Mesenchymal stem cell (in vitro differentiated cells and primary cell): ENCODE results near the gene OTX2.

Experiments
- DNase-seq: peaks from one replicate; pipeline ENCODE4 v3.0.0-alpha.2; 2013
- H2AFZ ChIP-seq: one replicate; pipeline ENCODE4 v1.6.1; 2013; ENCODE audit warnings: low read depth, mild to moderate bottlenecking, control low read depth, inconsistent platforms, low read length, moderate library complexity
- H2AK5ac ChIP-seq: 2 replicates; pipeline ENCODE4 v1.6.1; 2013; ENCODE audit warnings: low read length, moderate library complexity, mild to moderate bottlenecking, inconsistent platforms; ENCODE audit not compliant: severe bottlenecking
- H2BK120ac ChIP-seq: one replicate; pipeline ENCODE4 v1.6.1; 2013; ENCODE audit warnings: low read depth, mild to moderate bottlenecking, inconsistent platforms, low read length, moderate library complexity
- H2BK12ac ChIP-seq, 2 experiments: one replicate each; pipeline ENCODE4 v1.6.1; 2013; ENCODE audit warnings: inconsistent platforms in 2 of 2, low read length in 2 of 2, mild to moderate bottlenecking in 2 of 2, moderate library complexity in 2 of 2, control low read depth in 1 of 2
- H2BK15ac ChIP-seq: one replicate; pipeline ENCODE4 v1.6.1; 2013; ENCODE audit warnings: mild to moderate bottlenecking, low read depth, inconsistent platforms; ENCODE audit not compliant: poor library complexity, severe bottlenecking
- H2BK5ac ChIP-seq: 2 replicates; pipeline ENCODE4 v1.6.1; 2013; ENCODE audit warnings: low read depth, mild to moderate bottlenecking, low read length, control low read depth, inconsistent platforms; ENCODE audit not compliant: poor library complexity, severe bottlenecking
- H3K14ac ChIP-seq, 2 experiments: one replicate each; pipeline ENCODE4 v1.6.1; 2013; ENCODE audit warnings: inconsistent platforms in 2 of 2, low read length in 2 of 2, control low read depth in 1 of 2, mild to moderate bottlenecking in 1 of 2, moderate library complexity in 1 of 2
- H3K18ac ChIP-seq, 2 experiments: one replicate each; pipeline ENCODE4 v1.6.1; 2013; ENCODE audit warnings: inconsistent platforms in 2 of 2, low read length in 2 of 2, control low read depth in 1 of 2, low read depth in 1 of 2, mild to moderate bottlenecking in 1 of 2
- H3K23ac ChIP-seq, 2 experiments: one replicate each; pipeline ENCODE4 v1.6.1; 2013; ENCODE audit warnings: inconsistent platforms in 2 of 2, low read length in 2 of 2, mild to moderate bottlenecking in 2 of 2, moderate library complexity in 2 of 2, control low read depth in 1 of 2
- H3K27ac ChIP-seq: 2 replicates; pipeline ENCODE4 v1.5.1; 2013; ENCODE audit warnings: mild to moderate bottlenecking, moderate library complexity, low read length, control low read depth, inconsistent platforms; ENCODE audit not compliant: poor library complexity, severe bottlenecking
- H3K27me3 ChIP-seq, 2 experiments: 2 replicates each; pipeline versions ENCODE4 v1.6.1 to v1.7.0; 2013; ENCODE audit warnings: low read length in 2 of 2, mild to moderate bottlenecking in 2 of 2, moderate library complexity in 2 of 2, control low read depth in 1 of 2, inconsistent platforms in 1 of 2; ENCODE audit not compliant: control insufficient read depth in 1 of 2, insufficient read depth in 1 of 2
- H3K36me3 ChIP-seq, 2 experiments: 2 replicates each; pipeline versions ENCODE4 v1.6.1 to v1.7.0; 2013; ENCODE audit warnings: low read length in 2 of 2, control low read depth in 1 of 2, inconsistent platforms in 1 of 2, low read depth in 1 of 2, mild to moderate bottlenecking in 1 of 2; ENCODE audit not compliant: insufficient read depth in 2 of 2, control insufficient read depth in 1 of 2
- H3K4ac ChIP-seq, 2 experiments: one replicate each; pipeline ENCODE4 v1.6.1; 2013; ENCODE audit warnings: inconsistent platforms in 2 of 2, low read length in 2 of 2, mild to moderate bottlenecking in 2 of 2, moderate library complexity in 2 of 2, control low read depth in 1 of 2, low read depth in 1 of 2
- H3K4me1 ChIP-seq: 2 replicates; pipeline ENCODE4 v1.6.1; 2013; ENCODE audit warnings: low read depth, low read length, control low read depth; ENCODE audit not compliant: control insufficient read depth, insufficient read depth
- H3K4me2 ChIP-seq: 2 replicates; pipeline ENCODE4 v1.6.1; 2013; ENCODE audit warnings: low read length, mild to moderate bottlenecking, inconsistent platforms; ENCODE audit not compliant: poor library complexity, severe bottlenecking
- H3K4me3 ChIP-seq, 2 experiments: 2 replicates each; pipeline versions ENCODE4 v1.5.1 to v1.7.0; 2013; ENCODE audit warnings: low read length in 2 of 2, mild to moderate bottlenecking in 2 of 2, control low read depth in 1 of 2, low read depth in 1 of 2; ENCODE audit not compliant: insufficient read depth in 1 of 2
- H3K79me1 ChIP-seq: replicated peaks from 2 replicates; pipeline ENCODE4 v1.6.1; 2013; ENCODE audit warnings: mild to moderate bottlenecking, control low read depth, low read length, inconsistent platforms; ENCODE audit not compliant: poor library complexity, severe bottlenecking
- H3K9ac ChIP-seq: 2 replicates; pipeline ENCODE4 v1.7.0; 2013; ENCODE audit warnings: mild to moderate bottlenecking, low read length, moderate library complexity
- H3K9me3 ChIP-seq: 2 replicates; pipeline ENCODE4 v1.7.0; 2013; ENCODE audit warnings: mild to moderate bottlenecking, low read length; ENCODE audit not compliant: control insufficient read depth
- H4K8ac ChIP-seq: one replicate; pipeline ENCODE4 v1.6.1; 2013; ENCODE audit warnings: inconsistent platforms, mild to moderate bottlenecking, low read length, moderate library complexity
- H4K91ac ChIP-seq: one replicate; pipeline ENCODE4 v1.6.1; 2013; ENCODE audit warnings: mild to moderate bottlenecking, low read length, inconsistent platforms
- WGBS: methylation state at CpG from one replicate; pipeline ENCODE4 v1.1.7; 2013; ENCODE audit warnings: mixed read lengths; 5-methylcytosine and 5-hydroxymethylcytosine counted together

OTX2 gene

DNA sequence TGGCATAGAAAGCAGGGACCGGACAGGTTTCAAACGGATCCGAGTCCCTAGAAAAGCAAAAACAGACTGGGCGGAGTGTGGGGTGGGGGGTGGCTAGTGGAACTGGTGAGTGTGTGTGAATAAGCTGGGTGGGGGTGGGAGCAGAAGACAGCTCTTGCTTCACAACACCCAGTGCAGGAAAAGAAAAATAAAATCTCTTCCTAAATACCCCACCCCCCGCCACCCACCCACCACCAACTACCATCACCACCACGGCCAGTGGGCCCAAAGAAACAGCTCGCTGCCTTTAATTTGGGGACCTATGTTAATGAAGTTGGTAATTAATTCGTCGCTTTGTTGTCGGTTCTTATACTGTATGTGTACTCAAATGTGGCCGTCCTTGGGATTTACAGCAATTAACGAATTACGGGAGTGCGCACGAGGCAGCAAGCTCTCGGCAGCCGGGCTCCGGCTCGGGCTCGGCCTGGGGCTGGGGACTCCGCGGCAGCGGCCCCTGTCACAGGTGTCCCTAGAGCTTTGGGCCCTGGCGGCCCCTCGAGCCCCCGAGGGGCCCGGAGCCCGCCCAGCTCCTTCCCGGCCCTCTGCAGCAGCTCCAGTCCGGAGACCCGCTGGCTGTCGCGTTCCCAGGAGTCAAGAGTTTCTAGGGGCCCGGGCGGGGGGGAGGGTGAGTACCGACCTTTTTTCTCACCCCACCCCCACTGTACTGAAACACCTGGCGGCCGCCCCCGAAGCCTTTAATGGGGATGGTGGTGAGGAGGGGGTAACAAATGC lies 1.5 kb upstream of the OTX2 start:
- Histone ChIP-seq H3K4ac (no peak overlapping the region), H3K18ac (no peak overlapping the region), H3K9ac (no peak overlapping the region), H2AFZ (no peak overlapping the region), H3K36me3 (no peaks in the 10 kb centered on the region), H3K27me3 (peaks cover 82 to 98% of the 10 kb centered on the region in 2 experiments), H4K91ac (no peak overlapping the region), H2BK5ac (no peak overlapping the region), H2BK12ac (no peak overlapping the region), H3K23ac (no peak overlapping the region), H2BK15ac (no peak overlapping the region), H3K79me1 (no peaks in the 10 kb centered on the region), H3K27ac (no peak overlapping the region), H2AK5ac (no peak overlapping the region), H3K4me3 (no peak overlapping the region), H3K4me2 (no peak overlapping the region), H3K14ac (no peak overlapping the region), H2BK120ac (no peak overlapping the region), H3K4me1 (peaks cover 24% of the 10 kb centered on the region), H4K8ac (no peak overlapping the region), H3K9me3 (no peaks in the 10 kb centered on the region)
- 2% methylated on average over 26 of the region's 39 CpGs for WGBS
- no peak for DNase-seq

GRCh38 chr14:56810836-56811592 lies 735 bp upstream of the OTX2 start:
- Histone ChIP-seq H2BK120ac (no peak overlapping the region), H2AK5ac (no peak overlapping the region), H4K8ac (no peak overlapping the region), H3K4me3 (no peak overlapping the region), H3K9me3 (no peaks in the 10 kb centered on the region), H2BK15ac (no peak overlapping the region), H3K4ac (no peak overlapping the region), H3K27me3 (peaks cover 85 to 98% of the 10 kb centered on the region in 2 experiments), H2BK5ac (no peak overlapping the region), H3K36me3 (no peaks in the 10 kb centered on the region), H3K4me2 (no peak overlapping the region), H3K18ac (no peak overlapping the region), H2AFZ (no peak overlapping the region), H3K14ac (no peak overlapping the region), H3K27ac (no peak overlapping the region), H3K9ac (no peak overlapping the region), H3K79me1 (no peaks in the 10 kb centered on the region), H3K4me1 (peaks cover 23% of the 10 kb centered on the region), H4K91ac (no peak overlapping the region), H3K23ac (no peak overlapping the region), H2BK12ac (no peak overlapping the region)
- DNase-seq, result no peak
- WGBS, result 3% methylated on average over 26 of the region's 31 CpGs

- Histone ChIP-seq H3K14ac (no peak overlapping the region), H3K23ac (no peak overlapping the region), H3K4me2 (peak overlapping the region; percentile 37), H4K91ac (no peak overlapping the region), H3K79me1 (no peaks in the 10 kb centered on the region), H2AFZ (no peak overlapping the region), H2AK5ac (no peak overlapping the region), H3K4ac (no peak overlapping the region), H4K8ac (no peak overlapping the region), H3K4me1 (peaks cover 22% of the 10 kb centered on the region), H2BK15ac (no peak overlapping the region), H2BK5ac (no peak overlapping the region), H2BK12ac (no peak overlapping the region), H2BK120ac (no peak overlapping the region), H3K27ac (no peak overlapping the region), H3K9me3 (peaks cover 4% of the 10 kb centered on the region), H3K4me3 (no peak overlapping the region), H3K27me3 (peaks cover 97 to 98% of the 10 kb centered on the region in 2 experiments), H3K18ac (no peak overlapping the region), H3K36me3 (no peaks in the 10 kb centered on the region), H3K9ac (no peak overlapping the region)
- WGBS, result 3% methylated on average over 61 of the region's 63 CpGs
- no peak for DNase-seq
These were observed 771 bp downstream of the OTX2 start for GRCh38 chr14:56809270-56810146.
